HG02885 (cell line): ENCODE measurements around the gene APOBEC4.
"Not testable (repeated sequence)": the region's sequence is repeated elsewhere in the genome, so short reads cannot be mapped to it uniquely, and the experiment has no call there.

Source experiments
- ATAC-seq: cut with Tn5 transposase; IDR thresholded peaks from one replicate; pipeline ENCODE4 v1.9.1; 2021; ENCODE audit warnings: mild to moderate bottlenecking; ENCODE audit not compliant: unreplicated experiment, poor library complexity

APOBEC4 gene

GRCh38 chr1:183652547-183653461, at the start of gene APOBEC4:
APOBEC4 (minus strand) TSS chr1:183653316; CDS start chr1:183648781, 4,535 bp downstream.
- peak; percentile 25 for ATAC-seq

GRCh38 chr1:183702813-183703198, 49.7 kb upstream of the APOBEC4 start:
- ATAC-seq = no peak

GRCh38 chr1:183702087-183702812, 49.1 kb upstream of the APOBEC4 start:
- ATAC-seq = no peak

GRCh38 chr1:183699616-183700160, 46.6 kb upstream of the APOBEC4 start:
- no peak for ATAC-seq

- no peak for ATAC-seq
These were observed 44.9 kb upstream of the APOBEC4 start for GRCh38 chr1:183697814-183698590.

- no peak for ATAC-seq
These were observed 43.9 kb upstream of the APOBEC4 start for GRCh38 chr1:183696981-183697380.

GRCh38 chr1:183694755-183695154, 41.6 kb upstream of the APOBEC4 start:
- no peak for ATAC-seq

- ATAC-seq = no peak
These were observed 41.0 kb upstream of the APOBEC4 start for GRCh38 chr1:183694066-183694465.

- ATAC-seq = peak; percentile 66
These were observed 40.4 kb upstream of the APOBEC4 start for GRCh38 chr1:183693521-183693920.

- peak; percentile 68 for ATAC-seq
These were observed 36.7 kb upstream of the APOBEC4 start for GRCh38 chr1:183689762-183690204.

GRCh38 chr1:183688341-183689060, 35.4 kb upstream of the APOBEC4 start:
- ATAC-seq = no peak

- ATAC-seq = no peak
These were observed 34.6 kb upstream of the APOBEC4 start for GRCh38 chr1:183687546-183688304.

GRCh38 chr1:183686229-183686628, 33.1 kb upstream of the APOBEC4 start:
- no peak for ATAC-seq

GRCh38 chr1:183685112-183685713, 32.1 kb upstream of the APOBEC4 start:
- ATAC-seq = peak; percentile 63

- not testable (repeated sequence) for ATAC-seq
These were observed 26.2 kb upstream of the APOBEC4 start for GRCh38 chr1:183679363-183679762.

GRCh38 chr1:183678819-183679218, 25.7 kb upstream of the APOBEC4 start:
- ATAC-seq = no peak

- ATAC-seq = no peak
These were observed 23.6 kb upstream of the APOBEC4 start for GRCh38 chr1:183676586-183677189.
